ENCODE measurements around the gene MYO5B.
"Not testable (repeated sequence)": the region's sequence is repeated elsewhere in the genome, so short reads cannot be mapped to it uniquely, and the experiment has no call there.

MYO5B gene

DNA sequence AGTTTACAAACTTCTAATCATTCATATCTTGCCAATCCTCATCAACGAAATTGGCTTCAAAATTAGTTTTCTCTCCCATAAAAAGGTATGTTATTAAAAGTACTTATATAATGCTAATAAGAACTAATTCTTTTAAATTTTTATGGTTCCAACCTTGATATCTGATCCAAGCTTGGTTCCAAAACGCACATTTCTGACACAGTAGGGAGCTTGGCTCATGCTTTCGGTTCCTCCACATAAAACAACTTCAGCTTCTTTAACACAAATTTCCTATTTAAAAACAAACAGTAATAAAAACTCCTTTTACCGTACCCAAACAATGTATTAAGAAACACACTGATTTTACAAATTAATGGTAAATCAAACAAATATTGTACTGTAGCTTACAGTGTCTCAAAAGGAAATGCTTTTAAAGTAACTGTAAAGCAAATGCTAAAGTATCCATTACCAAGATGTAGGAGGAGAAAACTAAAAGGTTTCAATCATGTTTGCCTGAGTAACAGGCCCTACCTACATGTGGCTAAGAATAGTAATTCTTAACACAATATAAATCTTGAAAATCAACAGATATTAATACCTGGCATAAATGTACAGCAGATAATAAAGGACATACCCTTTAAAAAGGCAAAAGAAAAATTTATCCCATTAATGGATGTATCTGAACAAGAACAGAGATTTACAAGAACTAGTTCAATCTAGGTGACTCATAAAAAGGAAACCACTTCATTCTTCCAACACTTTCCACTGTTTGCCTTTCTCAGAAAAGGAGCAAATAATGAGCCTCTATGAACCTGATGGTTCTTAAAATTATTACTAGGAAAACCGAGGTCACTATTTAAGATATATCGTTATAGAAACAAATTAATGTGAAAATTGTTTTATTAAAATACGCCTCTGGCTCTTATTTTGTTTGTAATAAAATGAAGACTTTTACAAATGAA lies 399.1 kb downstream of the MYO5B start:
- Mint-ChIP-seq H3K9me3 (no peaks in the 10 kb centered on the region), H3K4me1 (ENCODE audit: low read depth) (no peaks in the 10 kb centered on the region), H3K27me3 (no peaks in the 10 kb centered on the region), H3K36me3 (ENCODE audit: low read depth) (peaks cover 85% of the 10 kb centered on the region), H3K27ac (no peak overlapping the region), H3K4me3 (no peak overlapping the region)
- intact Hi-C loops (cut with micrococcal nuclease), result no loop called here

DNA sequence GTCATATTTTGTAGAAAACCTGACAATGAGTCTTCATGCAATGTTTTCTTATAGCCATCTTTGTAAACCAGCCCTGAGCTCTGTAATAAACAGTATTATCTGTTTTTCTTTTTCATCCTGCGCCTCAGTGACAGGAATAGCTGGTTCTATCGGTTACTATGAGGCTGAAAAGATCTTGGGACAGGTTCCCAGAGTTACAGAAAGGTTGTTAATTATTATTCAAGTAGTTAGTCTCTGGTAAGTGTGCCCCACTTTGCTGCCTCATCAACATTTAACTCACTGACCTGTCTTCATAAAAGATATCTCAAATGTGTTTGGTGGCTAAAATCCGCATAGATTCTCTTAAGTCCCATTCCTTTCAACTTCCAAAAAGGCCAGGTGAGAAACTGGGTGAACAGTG lies 400.2 kb downstream of the MYO5B start:
- no peak overlapping the region for H3K4me3 Mint-ChIP-seq
- H3K9me3 Mint-ChIP-seq, result no peaks in the 10 kb centered on the region
- intact Hi-C loops (cut with micrococcal nuclease), result no loop called here
- H3K27me3 Mint-ChIP-seq, result no peaks in the 10 kb centered on the region
- no peaks in the 10 kb centered on the region for H3K4me1 Mint-ChIP-seq (ENCODE audit: low read depth)
- H3K27ac Mint-ChIP-seq, result no peak overlapping the region
- peaks cover 85% of the 10 kb centered on the region for H3K36me3 Mint-ChIP-seq (ENCODE audit: low read depth)

DNA sequence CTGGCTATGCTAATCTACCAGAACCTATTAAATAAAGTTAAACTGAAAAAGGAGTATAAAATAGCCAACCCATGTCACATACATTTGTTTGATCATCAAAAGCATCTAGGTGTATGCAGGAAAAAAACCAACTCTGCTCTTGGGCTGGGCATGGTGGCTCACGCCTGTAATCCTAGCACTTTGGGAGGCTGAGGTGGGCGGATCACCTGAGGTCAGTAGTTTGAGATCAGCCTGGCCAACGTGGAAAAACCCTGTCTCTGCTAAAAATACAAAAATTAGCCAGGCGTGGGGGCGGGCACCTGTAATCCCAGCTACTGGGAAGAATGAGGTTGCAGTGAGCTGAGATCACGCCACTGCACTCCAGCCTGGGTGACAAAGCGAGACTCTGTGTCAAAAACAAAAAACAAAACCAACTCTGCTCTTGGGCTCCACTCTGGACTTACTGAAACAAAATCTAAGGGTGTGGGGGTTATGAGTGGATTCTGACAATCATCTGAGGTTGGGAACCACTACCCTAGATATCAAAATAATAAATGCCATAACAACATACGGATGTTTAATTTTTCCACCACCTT lies 405.3 kb downstream of the MYO5B start:
- H3K4me1 Mint-ChIP-seq (ENCODE audit: low read depth); H3K9me3 Mint-ChIP-seq; intact Hi-C loops (cut with micrococcal nuclease); H3K4me3 Mint-ChIP-seq; H3K27me3 Mint-ChIP-seq; H3K27ac Mint-ChIP-seq: not testable (repeated sequence)
- H3K36me3 Mint-ChIP-seq (ENCODE audit: low read depth), result peaks cover 69% of the 10 kb centered on the region

DNA sequence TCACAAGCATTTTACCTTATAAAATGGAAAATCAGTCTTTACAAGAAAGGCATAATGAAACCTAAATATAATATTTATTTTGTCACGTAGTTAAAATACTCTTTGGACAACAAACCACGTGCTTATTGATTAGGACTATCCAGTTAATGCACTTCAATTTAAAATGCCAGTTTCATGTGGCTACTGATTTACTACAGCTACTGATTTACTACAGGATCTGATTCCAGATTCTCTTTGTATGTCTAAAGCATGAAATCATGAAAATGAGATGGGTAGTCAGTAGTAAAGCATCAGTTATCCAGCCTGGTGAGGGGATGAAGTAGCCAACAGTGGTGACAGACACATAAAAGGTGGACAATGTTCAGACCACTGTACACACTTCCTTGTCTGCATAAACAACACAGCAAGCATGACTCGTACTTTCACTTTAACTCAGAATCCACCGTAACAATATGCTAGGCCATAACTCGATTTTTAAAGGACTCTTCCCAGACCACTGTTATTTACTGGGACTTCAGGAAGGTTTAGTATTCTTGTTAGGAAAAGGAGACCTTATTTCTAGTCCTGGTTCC lies 406.5 kb downstream of the MYO5B start:
- Mint-ChIP-seq H3K9me3 (no peaks in the 10 kb centered on the region), H3K27ac (no peak overlapping the region), H3K36me3 (ENCODE audit: low read depth) (peaks cover 72% of the 10 kb centered on the region), H3K27me3 (no peaks in the 10 kb centered on the region), H3K4me3 (no peak overlapping the region), H3K4me1 (ENCODE audit: low read depth) (peaks cover 5% of the 10 kb centered on the region)
- intact Hi-C loops (cut with micrococcal nuclease), result no loop called here

DNA sequence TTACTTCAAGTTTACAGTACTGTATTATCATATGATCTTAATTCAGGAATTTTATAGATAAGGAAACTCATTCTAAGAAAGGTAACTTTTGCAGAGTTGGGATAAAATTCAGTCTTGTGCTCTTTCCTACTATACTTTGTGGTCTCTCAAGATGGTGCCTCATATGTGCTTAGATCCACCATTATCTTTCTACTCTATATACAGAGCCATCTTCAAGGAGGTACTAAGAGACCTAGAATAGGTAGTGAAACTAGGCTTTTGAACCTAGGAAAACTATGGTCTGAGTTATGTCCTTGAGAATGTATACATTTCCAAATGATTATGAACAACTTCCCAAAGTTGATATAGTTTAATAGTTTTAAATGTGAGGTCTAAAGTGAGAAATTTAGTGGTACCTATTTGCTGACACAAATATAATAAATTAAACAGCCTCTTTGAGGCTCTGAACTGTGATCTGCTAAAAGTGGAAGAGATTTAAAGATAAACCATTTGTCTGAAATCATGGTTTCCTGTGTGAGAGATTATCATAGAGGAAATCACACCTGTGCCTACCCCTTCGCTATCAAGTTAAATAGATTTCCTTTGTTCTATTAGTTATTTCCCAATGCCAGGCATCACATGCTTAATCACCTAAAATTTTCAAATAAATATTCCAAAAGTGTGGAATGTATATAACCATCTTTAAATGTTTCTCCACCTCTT lies 408.8 kb downstream of the MYO5B start:
- no peak overlapping the region for H3K27ac Mint-ChIP-seq
- H3K4me1 Mint-ChIP-seq (ENCODE audit: low read depth), result peaks cover 5% of the 10 kb centered on the region
- H3K9me3 Mint-ChIP-seq, result no peaks in the 10 kb centered on the region
- intact Hi-C loops (cut with micrococcal nuclease), result no loop called here
- peaks cover 70% of the 10 kb centered on the region for H3K36me3 Mint-ChIP-seq (ENCODE audit: low read depth)
- no peak overlapping the region for H3K4me3 Mint-ChIP-seq
- H3K27me3 Mint-ChIP-seq, result no peaks in the 10 kb centered on the region

DNA sequence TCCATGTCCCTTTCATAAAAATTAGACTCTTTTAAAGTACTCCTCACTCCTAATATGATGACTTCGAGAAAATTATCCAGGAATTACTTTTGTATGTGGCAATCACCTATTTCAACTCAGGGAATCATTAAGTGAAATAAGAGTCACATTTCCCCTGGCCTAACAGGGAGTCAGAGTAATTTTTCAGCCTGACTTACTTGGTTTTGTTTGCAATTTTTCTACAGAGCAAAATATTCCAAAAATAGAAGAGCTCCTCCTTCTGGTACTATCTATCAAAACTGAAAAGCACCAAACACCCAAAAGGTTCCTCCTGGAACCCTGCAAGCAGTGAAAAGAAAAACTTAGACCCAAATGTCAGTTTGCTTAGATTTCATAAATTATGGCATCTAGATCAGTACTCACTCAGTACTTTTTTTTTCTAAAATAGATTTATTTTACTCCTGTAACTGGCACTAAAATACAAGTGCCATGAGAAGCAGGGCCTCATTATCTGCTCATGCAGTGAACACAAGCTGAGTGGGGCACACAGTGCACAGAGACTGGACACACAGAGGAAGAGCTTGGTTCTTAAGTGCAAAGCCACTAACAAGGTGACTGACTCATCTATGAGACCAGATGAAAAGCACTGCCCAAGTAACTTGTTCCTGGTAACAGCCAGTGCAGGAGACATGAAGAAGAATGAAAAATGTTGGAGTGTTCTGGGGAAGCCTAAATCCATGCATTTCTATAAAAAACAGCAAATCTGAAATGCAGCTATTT lies 410.3 kb downstream of the MYO5B start:
- no peak overlapping the region for H3K4me3 Mint-ChIP-seq
- peaks cover 70% of the 10 kb centered on the region for H3K36me3 Mint-ChIP-seq (ENCODE audit: low read depth)
- H3K27ac Mint-ChIP-seq, result no peak overlapping the region
- H3K4me1 Mint-ChIP-seq (ENCODE audit: low read depth), result peaks cover 5% of the 10 kb centered on the region
- H3K27me3 Mint-ChIP-seq, result no peaks in the 10 kb centered on the region
- intact Hi-C loops (cut with micrococcal nuclease), result no loop called here
- H3K9me3 Mint-ChIP-seq, result peaks cover 4% of the 10 kb centered on the region

DNA sequence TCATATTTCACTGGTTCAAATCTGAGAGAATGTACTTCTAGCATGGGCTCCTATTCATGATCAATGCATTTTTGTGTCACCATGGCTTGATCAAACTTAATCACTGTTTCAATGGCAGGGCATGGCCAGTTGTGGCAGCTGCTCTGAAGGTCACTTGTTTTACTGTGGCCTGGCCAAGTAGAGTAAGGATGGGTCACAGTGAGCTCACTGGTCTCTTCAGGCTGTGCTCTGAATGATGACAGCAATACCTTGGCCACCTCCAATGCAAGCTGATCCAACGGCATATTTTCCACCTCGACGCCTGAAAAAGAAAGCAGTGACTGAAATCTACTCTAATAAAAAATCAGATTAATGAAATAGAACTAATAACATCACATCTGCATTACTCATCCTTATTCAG lies 411.3 kb downstream of the MYO5B start:
- intact Hi-C loops (cut with micrococcal nuclease); H3K27ac Mint-ChIP-seq: not testable (repeated sequence)

DNA sequence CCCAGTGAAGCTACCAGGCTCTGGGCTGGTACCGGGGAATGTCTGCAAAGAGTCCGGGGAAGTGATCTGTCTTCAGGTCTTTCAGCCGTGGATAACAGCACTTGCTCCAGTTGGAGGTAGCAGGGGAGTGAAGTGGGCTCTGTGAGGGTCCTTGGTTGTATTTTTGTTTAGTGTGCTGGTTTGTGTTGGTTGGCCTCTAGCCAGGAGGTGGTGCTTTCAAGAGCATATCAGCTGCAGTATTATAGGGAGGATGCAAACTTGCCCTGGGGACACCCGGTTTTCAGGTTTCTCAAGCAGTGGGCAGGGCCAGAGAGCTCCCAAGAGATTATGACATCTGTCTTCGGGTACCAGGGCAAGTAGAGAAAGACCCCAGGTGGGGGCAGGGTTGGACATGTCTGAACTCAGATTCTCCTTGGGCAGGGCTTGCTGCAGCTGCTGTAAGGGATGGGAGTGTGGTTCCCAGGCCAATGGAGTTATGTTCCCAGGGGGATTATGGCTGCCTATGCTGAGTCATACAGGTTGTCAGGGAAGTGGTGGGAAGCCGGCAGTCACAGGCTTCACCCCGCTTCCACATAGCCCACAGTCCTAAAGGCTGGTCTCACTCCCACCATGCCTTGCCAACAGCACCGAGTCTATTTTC lies 416.0 kb downstream of the MYO5B start:
- peaks cover 3% of the 10 kb centered on the region for H3K27me3 Mint-ChIP-seq
- H3K27ac Mint-ChIP-seq, result no peak overlapping the region
- H3K4me3 Mint-ChIP-seq, result no peak overlapping the region
- H3K4me1 Mint-ChIP-seq (ENCODE audit: low read depth), result no peaks in the 10 kb centered on the region
- intact Hi-C loops (cut with micrococcal nuclease), result no loop called here
- peaks cover 36% of the 10 kb centered on the region for H3K9me3 Mint-ChIP-seq
- H3K36me3 Mint-ChIP-seq (ENCODE audit: low read depth), result peaks cover 57% of the 10 kb centered on the region

More for the DNA sequence above, 411.3 kb downstream of the MYO5B start:
- Mint-ChIP-seq H3K36me3 (ENCODE audit: low read depth) (peaks cover 71% of the 10 kb centered on the region), H3K9me3 (peaks cover 12% of the 10 kb centered on the region)
- not testable (repeated sequence) for H3K27me3 Mint-ChIP-seq; H3K4me3 Mint-ChIP-seq; H3K4me1 Mint-ChIP-seq (ENCODE audit: low read depth)

Data from dendritic cell treated with granulocyte-macrophage colony-stimulating factor and Interleukin-4, amounts not matched to agents 40 ng/mL and 50 ng/mL, for 4 days (primary cell).